ENCODE results near the gene GSTCD. TPM values are rescaled to one million over a fixed set of nuclear protein-coding genes. Genes with fewer than 3 reads are reported as not detected.
"Not testable (repeated sequence)": the region's sequence is repeated elsewhere in the genome, so short reads cannot be mapped to it uniquely, and the experiment has no call there.

Gene GSTCD
- total RNA-seq, 1 experiment from 2014 or later: 21.5 TPM

- Histone ChIP-seq H3K4me1 (replicated peaks) (no peaks in the 10 kb centered on the region), H3K9me3 (replicated peaks) (no peaks in the 10 kb centered on the region), H3K36me3 (no peaks in the 10 kb centered on the region), H3K4me3 (no peak overlapping the region), H3K27me3 (replicated peaks) (no peaks in the 10 kb centered on the region), H3K27ac (no peak overlapping the region)
- DNase-seq (ENCODE audit: low read depth in 1 of 2, low spot score in 2 of 2): no peak
These were observed 39.6 kb downstream of the GSTCD start for GRCh38 chr4:105748222-105748621.

GRCh38 chr4:105751718-105752299 lies 43.2 kb downstream of the GSTCD start:
- Histone ChIP-seq H3K4me1 (replicated peaks) (no peaks in the 10 kb centered on the region), H3K9me3 (replicated peaks) (no peaks in the 10 kb centered on the region), H3K27ac (no peak overlapping the region), H3K4me3 (no peak overlapping the region), H3K27me3 (replicated peaks) (no peaks in the 10 kb centered on the region), H3K36me3 (no peaks in the 10 kb centered on the region)
- no peak for DNase-seq (ENCODE audit: low read depth in 1 of 2, low spot score in 2 of 2)

- no peaks in the 10 kb centered on the region for H3K36me3 ChIP-seq
- no peaks in the 10 kb centered on the region for H3K27me3 ChIP-seq (replicated peaks)
- no peak overlapping the region for H3K4me3 ChIP-seq
- H3K9me3 ChIP-seq (replicated peaks): no peaks in the 10 kb centered on the region
- no peaks in the 10 kb centered on the region for H3K4me1 ChIP-seq (replicated peaks)
- no peak overlapping the region for H3K27ac ChIP-seq
- DNase-seq (ENCODE audit: low read depth in 1 of 2, low spot score in 2 of 2): no peak
These were observed 44.8 kb downstream of the GSTCD start for GRCh38 chr4:105753361-105753760.

- Histone ChIP-seq H3K36me3 (no peaks in the 10 kb centered on the region), H3K27me3 (replicated peaks) (no peaks in the 10 kb centered on the region), H3K9me3 (replicated peaks) (no peaks in the 10 kb centered on the region), H3K27ac (no peak overlapping the region), H3K4me3 (no peak overlapping the region), H3K4me1 (replicated peaks) (no peaks in the 10 kb centered on the region)
- DNase-seq (ENCODE audit: low read depth in 1 of 2, low spot score in 2 of 2): no peak
These were observed 46.8 kb downstream of the GSTCD start for GRCh38 chr4:105755375-105755774.

- Histone ChIP-seq H3K27ac (no peak overlapping the region), H3K4me3 (no peak overlapping the region), H3K9me3 (replicated peaks) (no peaks in the 10 kb centered on the region)
These were observed 50.4 kb downstream of the GSTCD start for GRCh38 chr4:105758958-105759357.

GRCh38 chr4:105765690-105766407 lies 57.3 kb downstream of the GSTCD start:
- Histone ChIP-seq H3K36me3 (no peaks in the 10 kb centered on the region), H3K27me3 (replicated peaks) (no peaks in the 10 kb centered on the region), H3K4me3 (no peak overlapping the region), H3K27ac (no peak overlapping the region), H3K4me1 (replicated peaks) (peaks cover 4% of the 10 kb centered on the region), H3K9me3 (replicated peaks) (no peaks in the 10 kb centered on the region)
- DNase-seq (ENCODE audit: low read depth in 1 of 2, low spot score in 2 of 2): peak; percentile 31 to 50

More at GRCh38 chr4:105758958-105759357, 50.4 kb downstream of the GSTCD start:
- no peak for DNase-seq (ENCODE audit: low read depth in 1 of 2, low spot score in 2 of 2)
- Histone ChIP-seq H3K27me3 (replicated peaks) (no peaks in the 10 kb centered on the region), H3K4me1 (replicated peaks) (no peaks in the 10 kb centered on the region), H3K36me3 (no peaks in the 10 kb centered on the region)

- Histone ChIP-seq H3K4me3 (no peak overlapping the region), H3K9me3 (replicated peaks) (no peaks in the 10 kb centered on the region), H3K4me1 (replicated peaks) (peaks cover 4% of the 10 kb centered on the region), H3K36me3 (no peaks in the 10 kb centered on the region), H3K27ac (no peak overlapping the region), H3K27me3 (replicated peaks) (no peaks in the 10 kb centered on the region)
- no peak for DNase-seq (ENCODE audit: low read depth in 1 of 2, low spot score in 2 of 2)
These were observed 59.0 kb downstream of the GSTCD start for GRCh38 chr4:105767579-105767978.

- not testable (repeated sequence) for H3K4me1 ChIP-seq (replicated peaks); H3K9me3 ChIP-seq (replicated peaks); H3K4me3 ChIP-seq; H3K27me3 ChIP-seq (replicated peaks); DNase-seq (ENCODE audit: low read depth in 1 of 2, low spot score in 2 of 2); H3K36me3 ChIP-seq; H3K27ac ChIP-seq
These were observed 61.9 kb downstream of the GSTCD start for GRCh38 chr4:105770524-105770923.

- H3K27me3 ChIP-seq (replicated peaks); H3K9me3 ChIP-seq (replicated peaks); H3K4me3 ChIP-seq; H3K36me3 ChIP-seq; DNase-seq (ENCODE audit: low read depth in 1 of 2, low spot score in 2 of 2); H3K4me1 ChIP-seq (replicated peaks); H3K27ac ChIP-seq: not testable (repeated sequence)
These were observed 63.5 kb downstream of the GSTCD start for GRCh38 chr4:105772065-105772464.

GRCh38 chr4:105775760-105776415 lies 67.3 kb downstream of the GSTCD start:
- H3K4me1 ChIP-seq (replicated peaks); H3K9me3 ChIP-seq (replicated peaks); H3K27ac ChIP-seq; DNase-seq (ENCODE audit: low read depth in 1 of 2, low spot score in 2 of 2); H3K36me3 ChIP-seq; H3K4me3 ChIP-seq; H3K27me3 ChIP-seq (replicated peaks): not testable (repeated sequence)

GRCh38 chr4:105780176-105780575 lies 71.6 kb downstream of the GSTCD start:
- Histone ChIP-seq H3K9me3 (replicated peaks) (no peaks in the 10 kb centered on the region), H3K27me3 (replicated peaks) (no peaks in the 10 kb centered on the region), H3K27ac (no peak overlapping the region), H3K4me1 (replicated peaks) (no peaks in the 10 kb centered on the region), H3K36me3 (no peaks in the 10 kb centered on the region), H3K4me3 (no peak overlapping the region)
- no peak for DNase-seq (ENCODE audit: low read depth in 1 of 2, low spot score in 2 of 2)

- Histone ChIP-seq H3K27ac (no peak overlapping the region), H3K9me3 (replicated peaks) (no peaks in the 10 kb centered on the region), H3K36me3 (no peaks in the 10 kb centered on the region), H3K27me3 (replicated peaks) (no peaks in the 10 kb centered on the region), H3K4me3 (no peak overlapping the region), H3K4me1 (replicated peaks) (no peaks in the 10 kb centered on the region)
- DNase-seq (ENCODE audit: low read depth in 1 of 2, low spot score in 2 of 2): no peak
These were observed 76.2 kb downstream of the GSTCD start for GRCh38 chr4:105784761-105785160.

GRCh38 chr4:105785792-105786191 lies 77.2 kb downstream of the GSTCD start:
- H3K36me3 ChIP-seq: no peaks in the 10 kb centered on the region
- DNase-seq (ENCODE audit: low read depth in 1 of 2, low spot score in 2 of 2): no peak

GRCh38 chr4:105786748-105787147 lies 78.2 kb downstream of the GSTCD start:
- no peak overlapping the region for H3K4me3 ChIP-seq
- H3K9me3 ChIP-seq (replicated peaks): no peaks in the 10 kb centered on the region
- H3K36me3 ChIP-seq: no peaks in the 10 kb centered on the region
- H3K4me1 ChIP-seq (replicated peaks): no peaks in the 10 kb centered on the region
- H3K27ac ChIP-seq: no peak overlapping the region
- no peaks in the 10 kb centered on the region for H3K27me3 ChIP-seq (replicated peaks)
- no peak for DNase-seq (ENCODE audit: low read depth in 1 of 2, low spot score in 2 of 2)

More at GRCh38 chr4:105785792-105786191, 77.2 kb downstream of the GSTCD start:
- H3K4me3 ChIP-seq: no peak overlapping the region
- no peaks in the 10 kb centered on the region for H3K27me3 ChIP-seq (replicated peaks)
- H3K4me1 ChIP-seq (replicated peaks): no peaks in the 10 kb centered on the region
- H3K9me3 ChIP-seq (replicated peaks): no peaks in the 10 kb centered on the region
- H3K27ac ChIP-seq: no peak overlapping the region
